Ramos (cell line): ENCODE data around the gene SAMM50.

Experiments used
- in situ Hi-C: fragments of 300-500 bp; cut with MboI; formaldehyde crosslinking; loops from one replicate; pipeline ENCODE4 v1.14.3; 2022; ENCODE audit warnings: low sequenced_read_pairs; ENCODE audit not compliant: unreplicated experiment

The SAMM50 gene

DNA sequence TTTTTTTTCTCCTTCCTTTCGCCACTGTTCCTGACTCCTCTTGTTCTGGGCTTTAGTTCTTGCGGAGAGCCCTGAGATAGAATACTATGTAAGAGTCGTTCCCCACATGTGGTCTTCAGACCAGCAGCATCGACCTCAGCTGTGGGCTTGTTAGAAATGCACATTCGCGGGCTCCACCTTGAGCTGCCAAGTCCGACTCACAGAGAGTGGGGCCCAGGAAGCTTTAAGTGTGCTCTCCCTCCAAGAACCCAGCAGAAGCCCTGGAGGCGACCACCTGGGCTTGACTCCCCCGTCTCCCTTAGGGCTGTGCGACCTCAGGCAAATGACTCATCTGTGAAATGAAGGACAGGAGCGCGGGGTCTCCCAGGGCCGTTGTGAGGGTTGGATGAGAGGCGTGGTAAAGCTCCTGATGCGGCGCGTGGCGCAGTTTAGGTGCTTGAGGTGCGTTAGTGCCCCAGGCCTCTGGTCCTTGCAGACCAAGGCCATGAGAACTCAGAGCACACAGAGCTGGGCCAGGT is 18.8 kb downstream of the SAMM50 start:
- in situ Hi-C loops = no loop called here

DNA sequence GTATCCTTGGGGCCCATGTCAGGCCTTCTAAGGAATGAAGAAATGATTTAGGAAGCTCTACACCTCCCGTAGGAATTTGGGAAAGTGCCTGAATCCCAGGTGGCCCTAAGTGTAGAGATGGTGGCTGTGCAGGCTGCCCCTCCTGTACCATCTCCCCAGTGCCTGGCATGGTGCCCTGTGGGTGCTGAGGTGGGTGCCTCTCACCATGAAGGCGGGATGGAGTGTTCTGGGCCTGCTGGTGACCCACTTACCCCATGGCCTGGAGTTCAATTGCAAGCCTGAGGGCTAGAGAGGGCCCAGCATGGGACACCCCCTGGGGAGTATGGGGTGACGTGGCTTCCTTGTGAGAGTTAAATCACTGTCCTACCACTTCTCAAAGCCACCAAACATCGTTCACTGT is 19.8 kb downstream of the SAMM50 start:
- in situ Hi-C loops = no loop called here

DNA sequence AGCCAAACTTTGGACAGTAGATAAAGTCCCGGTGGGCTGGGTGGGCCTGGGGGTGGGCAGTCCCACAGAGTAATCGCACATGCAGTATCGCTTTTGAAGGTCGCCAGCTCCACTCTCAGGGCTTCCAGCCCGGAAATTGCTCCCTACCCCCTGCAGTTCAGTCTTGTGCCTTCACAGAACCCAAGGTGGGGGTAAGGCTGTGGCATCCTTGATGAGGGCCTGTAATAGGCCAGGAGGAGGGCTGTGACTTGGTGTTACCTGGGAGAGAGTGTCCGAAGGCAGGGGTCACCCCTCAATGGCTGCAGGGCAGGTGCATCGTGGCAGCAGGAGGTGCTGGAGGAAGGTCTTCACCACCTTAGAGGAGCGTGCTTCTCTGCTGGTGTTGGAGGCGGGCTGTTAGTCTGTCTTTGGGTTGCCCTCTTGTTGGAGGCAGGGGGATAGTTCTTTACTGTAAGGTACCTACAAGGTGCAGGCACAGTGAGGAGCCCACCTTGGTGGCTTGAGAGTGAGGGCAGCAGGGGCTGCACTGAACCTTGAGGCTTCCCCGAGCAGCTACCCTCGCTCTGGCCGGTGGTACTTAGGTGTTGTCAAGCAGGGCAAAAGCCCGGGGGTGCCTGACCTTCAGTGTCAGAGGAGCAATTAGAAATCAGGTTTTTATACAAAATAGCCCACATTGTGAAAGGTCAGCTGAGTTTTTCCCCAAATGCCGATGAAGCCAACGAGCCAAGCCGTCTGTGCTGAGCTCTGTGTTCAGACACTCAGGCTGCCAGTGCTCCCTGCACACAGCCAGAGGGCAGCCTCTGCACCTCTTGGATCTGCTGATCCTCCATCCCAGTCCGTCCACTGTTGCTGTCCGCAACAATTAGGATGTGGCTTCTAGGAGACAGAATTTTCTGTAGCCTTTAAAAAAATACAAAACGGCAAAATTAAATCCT is 21.9 kb downstream of the SAMM50 start:
- in situ Hi-C loops = no loop called here

DNA sequence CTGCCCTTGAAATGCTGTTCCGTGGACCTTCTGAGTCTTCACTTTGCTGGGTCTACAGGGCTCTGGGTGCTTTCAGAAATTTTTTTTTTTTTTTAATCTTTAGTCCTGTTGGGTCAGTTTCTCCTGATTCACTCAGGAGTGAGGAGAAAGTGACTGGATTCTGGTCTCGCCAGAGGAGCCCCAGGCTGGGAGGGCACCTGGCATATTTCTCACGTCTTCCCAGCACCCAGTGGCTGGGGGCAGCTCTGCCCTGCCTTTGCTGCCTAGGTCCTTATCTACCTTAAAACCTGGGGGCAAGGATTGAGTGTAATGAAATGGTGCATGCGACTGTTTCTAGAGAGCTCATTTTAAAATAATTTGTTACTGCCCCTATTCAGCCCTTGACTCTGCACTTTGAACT is 23.3 kb downstream of the SAMM50 start:
- in situ Hi-C loops = no loop called here

DNA sequence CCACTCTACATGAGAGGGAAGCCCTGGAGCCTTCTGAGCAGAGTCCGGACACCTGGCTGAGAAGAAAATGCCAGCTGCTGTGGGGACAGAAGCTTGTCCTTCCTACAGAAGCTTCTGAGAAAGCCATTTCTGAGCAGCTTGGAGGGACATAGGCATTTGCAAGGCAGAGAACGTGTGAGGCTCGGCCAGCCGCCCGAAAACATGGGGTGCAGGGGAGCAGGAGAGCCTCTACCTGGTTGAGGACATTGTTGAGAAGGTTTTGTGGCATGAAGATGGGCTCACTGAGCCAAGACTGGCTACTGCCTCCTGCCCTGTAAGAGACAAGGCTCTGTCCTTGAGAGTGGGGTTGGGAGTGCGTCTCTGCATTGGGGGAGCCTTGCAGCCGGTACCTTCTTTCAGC is 25.3 kb downstream of the SAMM50 start:
- in situ Hi-C loops = no loop called here

DNA sequence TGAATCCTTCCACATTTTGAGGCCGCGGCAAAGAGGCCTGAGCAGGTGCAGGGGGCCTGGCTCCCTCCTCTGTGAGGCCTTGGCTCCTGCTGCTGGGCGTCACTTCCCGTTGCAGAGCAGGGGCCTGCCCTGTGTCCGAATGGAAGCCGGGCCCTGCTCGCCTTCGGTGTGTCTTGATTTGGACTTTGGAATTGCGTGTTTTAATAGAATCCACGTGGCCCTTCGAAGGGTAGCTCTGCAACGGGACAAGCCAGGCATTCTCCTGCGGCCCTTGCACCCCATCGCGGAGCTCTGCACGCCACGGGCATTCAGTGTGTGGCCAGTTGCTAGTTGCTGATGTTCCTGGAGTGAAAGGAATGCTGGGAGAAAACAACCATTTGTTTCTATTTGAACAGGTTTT is 25.8 kb downstream of the SAMM50 start:
- in situ Hi-C loops = no loop called here

DNA sequence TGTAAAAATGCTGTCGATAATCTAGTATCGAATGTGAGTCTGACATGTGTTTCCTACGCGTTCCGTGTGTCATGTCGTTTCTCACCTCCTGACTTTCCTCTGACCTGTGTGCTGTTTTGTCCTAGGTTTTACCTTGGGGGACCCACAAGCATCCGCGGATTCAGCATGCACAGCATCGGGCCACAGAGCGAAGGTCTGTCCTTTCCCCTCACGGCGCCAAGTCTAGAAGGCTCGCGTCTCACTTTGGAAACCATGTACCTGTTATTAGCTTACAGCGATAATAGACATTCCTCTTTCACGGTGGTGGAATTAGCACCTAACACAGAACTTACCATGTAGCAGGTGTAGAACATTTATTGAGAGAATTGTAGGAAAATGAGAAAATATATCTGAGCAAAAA is 28.6 kb downstream of the SAMM50 start:
- in situ Hi-C loops = no loop called here

DNA sequence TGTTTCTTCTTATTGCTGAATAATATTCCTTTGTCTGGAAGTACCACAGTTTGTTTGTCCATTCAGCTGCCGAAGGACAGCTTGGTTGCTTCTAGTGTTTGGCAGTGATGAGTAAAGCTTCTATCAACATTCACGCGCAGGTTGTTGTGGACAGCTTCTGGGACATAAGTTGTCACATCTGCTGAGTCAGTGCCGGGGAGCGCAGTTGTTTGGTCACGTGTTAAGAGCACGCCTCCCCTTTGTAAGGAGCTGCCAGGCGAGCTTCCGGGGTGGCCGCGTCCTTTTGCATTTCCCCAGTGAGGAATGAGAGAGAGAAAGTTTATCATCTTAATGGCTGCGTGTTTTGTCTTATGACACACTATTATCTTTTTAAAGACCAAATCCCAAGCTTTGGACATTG is 30.3 kb downstream of the SAMM50 start:
- in situ Hi-C loops = no loop called here

DNA sequence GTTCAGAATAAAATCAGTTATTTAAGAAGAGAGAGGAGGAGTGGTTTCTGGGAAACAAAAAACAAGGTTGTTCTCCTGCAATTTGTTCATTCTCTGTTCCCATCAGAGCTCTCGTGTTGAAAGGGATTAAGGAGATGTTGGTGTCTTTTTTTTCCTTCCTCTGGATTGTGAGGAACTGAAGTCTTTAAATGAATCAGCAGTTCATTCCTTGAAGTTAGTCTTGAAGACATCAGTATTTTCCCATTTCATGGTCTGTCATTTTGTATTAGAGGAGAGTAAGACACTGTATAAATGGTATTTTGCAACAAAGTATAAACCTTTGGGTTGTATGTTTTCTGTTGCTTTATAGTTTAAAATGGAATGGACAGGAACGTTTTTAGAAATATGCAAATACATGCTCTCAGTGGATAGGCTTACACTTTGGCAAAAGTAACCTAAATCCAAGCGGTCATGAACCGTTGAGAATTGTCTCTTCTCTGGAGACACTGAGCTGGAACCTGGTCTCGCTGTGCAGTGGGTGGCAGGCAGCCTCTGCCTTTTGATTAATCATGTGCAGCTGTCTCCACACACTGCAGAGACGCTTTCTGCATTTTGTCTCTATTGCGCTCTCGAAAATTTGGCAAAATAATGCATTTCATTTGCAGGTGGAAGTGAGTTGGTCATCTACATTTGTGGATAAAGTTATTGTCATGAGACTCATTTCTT is 33.0 kb downstream of the SAMM50 start:
- in situ Hi-C loops = no loop called here

DNA sequence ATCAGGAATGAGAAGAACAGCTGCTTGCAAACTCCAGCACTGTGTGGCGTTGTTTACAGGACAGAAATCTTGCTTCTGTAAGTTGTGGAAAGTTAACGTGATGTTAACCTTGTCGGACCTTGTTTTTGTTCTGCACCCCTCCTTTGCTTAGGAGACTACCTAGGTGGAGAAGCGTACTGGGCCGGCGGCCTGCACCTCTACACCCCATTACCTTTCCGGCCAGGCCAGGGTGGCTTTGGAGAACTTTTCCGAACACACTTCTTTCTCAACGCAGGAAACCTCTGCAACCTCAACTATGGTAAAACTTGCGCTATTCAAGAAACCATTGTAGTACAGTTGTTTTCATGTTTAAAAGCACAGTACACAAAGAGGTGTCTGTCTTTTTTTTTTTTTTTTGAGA is 33.7 kb downstream of the SAMM50 start:
- in situ Hi-C loops = no loop called here

DNA sequence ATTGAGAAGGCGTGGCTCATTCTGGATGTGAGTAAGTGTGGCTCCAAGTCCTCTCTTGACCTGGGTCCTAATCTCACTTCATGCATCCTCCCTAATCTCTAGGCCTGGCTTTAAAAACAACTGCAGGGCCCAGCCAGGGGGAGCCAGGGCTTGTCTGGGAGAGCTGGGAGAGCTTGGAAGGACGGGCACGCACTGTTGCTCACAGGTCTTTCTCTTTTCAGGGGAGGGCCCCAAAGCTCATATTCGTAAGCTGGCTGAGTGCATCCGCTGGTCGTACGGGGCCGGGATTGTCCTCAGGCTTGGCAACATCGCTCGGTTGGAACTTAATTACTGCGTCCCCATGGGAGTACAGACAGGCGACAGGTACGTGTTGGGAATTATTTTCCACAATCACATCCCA is 34.8 kb downstream of the SAMM50 start:
- in situ Hi-C loops = loop anchor here (10.0 kb wide), 1 partner anchor 635 kb away; no protein-coding TSS in a partner anchor

DNA sequence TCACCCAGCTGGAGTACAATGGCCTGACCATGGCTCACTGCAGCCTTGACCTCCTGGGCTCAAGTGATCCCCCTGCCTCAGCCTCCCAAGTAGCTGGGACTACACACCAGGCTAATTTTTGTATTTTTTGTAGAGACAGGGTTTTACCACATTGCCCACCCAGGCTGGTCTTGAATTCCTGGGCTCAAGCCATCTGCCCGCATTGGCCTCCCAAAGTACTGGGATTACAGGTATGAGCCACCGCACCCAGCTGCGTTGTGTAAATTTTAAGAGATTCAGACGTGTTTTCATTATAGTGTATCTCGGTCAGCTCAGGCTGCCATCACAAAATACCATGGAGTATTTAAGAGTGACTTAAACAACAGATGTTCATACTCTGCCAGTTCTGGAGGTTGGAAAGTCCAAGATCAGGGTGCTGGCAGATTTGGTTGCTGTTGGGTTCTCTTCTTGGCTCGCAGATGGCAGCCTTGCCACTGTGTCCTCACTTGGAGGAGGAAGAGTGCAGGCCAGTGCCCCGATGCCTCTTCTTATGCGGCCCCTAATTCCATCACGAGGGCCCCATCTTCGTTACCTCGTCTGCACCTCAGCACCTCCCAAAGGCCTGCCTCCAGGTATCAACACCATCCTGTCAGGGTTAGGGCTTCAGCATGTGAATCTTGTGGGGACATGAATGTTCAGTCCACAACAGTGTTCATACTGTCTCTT is 36.2 kb downstream of the SAMM50 start:
- in situ Hi-C loops = loop anchor here (10.0 kb wide), 1 partner anchor 633 kb away; no protein-coding TSS in a partner anchor

DNA sequence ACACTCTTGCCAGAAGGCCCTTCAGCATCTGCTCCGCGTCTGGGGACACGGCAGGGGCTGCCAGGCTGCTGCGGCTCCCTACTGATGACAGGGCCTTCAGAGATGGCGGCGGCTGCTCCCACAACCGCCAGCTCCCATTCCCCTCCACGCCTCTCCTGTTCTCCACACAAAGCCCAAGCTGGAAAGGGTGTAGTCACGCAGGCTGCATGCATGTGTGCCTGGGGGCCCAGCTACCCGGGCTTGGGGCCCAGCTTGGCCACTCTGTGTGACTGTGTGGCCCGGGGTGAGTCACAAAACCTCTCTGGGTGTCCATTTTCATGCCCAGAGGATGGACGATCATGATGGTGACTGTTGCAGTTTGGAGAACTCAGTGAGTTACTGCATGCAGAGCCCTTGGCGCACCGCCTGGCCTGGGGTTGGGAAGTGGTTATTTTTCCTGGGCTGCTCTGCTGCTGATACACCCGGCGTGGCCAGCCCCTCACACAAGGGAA is 37.1 kb downstream of the SAMM50 start:
- in situ Hi-C loops = loop anchor here (10.0 kb wide), 1 partner anchor 632 kb away; no protein-coding TSS in a partner anchor

DNA sequence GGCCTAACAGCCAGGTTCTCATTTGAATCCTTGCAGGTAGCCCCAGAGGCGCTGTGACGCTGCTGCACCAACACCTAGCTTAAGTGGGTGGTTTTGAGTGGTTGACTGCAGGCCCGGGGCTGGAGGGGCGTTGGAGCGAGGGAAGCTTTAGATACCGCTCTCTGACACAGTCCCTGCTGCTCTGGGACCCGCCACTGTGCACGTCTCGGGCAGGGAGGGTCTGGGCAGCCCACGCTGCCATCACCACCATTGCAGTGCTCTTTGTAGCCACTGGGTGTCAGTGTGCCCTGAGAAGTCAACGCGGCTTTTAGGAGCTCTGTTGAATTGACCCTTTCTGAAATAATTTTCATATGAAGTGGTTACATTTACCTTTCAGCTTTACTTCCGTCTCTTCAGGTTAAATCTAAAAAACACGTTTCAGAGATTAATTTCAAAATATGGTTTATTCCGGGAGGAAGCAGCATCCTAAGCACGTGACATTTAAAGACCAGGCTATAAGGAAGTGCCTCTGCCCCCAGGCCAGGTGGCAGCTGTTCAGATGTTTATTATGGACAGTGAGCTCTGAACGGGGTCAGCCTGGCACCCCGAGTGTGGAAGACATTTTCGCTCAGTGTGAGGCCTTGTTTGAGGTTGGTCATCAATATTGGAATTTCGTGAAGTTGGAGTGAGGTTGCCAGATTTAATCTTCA is 38.0 kb downstream of the SAMM50 start:
- in situ Hi-C loops = loop anchor here (10.0 kb wide), 1 partner anchor 632 kb away; no protein-coding TSS in a partner anchor

DNA sequence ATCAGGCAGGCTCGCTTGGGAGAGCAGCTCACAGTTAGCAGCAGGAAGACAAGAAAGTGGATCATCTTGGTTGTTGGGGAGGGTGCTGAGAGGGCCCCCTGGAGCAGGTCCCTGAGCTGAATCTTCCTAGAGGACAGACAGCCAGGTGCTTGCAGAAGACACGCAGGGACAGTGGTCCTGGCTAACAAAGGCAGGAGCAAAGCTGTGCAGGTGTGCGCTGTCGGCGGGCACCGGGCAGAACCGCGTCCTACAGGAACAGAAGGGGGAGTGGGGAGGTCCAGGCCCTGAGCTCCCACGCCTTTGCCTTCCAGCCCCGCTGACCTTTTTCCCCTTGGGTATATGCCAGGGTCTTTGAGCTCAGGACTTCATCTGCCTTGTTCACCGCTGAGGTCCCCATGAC is 38.8 kb downstream of the SAMM50 start:
- in situ Hi-C loops = loop anchor here (10.0 kb wide), 1 partner anchor 631 kb away; no protein-coding TSS in a partner anchor

DNA sequence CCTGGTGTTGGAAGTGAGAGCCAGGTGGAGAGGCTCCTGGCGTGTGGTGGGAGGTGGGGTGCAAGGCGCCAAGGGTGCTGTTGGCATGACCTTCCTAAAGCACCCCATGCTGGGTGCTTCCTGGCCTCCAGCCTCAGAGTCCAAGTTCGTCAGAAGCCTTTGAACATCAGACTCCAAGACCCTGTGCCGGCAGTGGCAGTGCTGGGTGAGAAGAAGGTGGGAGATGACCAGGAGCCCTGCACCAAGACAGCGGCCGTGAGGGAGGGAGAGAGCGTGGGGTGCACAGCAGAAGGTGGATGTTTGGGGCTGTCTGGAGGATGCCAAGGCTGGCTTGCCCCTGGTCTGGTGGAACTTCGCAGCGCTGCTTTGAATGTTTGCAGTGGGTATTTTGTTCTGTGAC is 39.2 kb downstream of the SAMM50 start:
- in situ Hi-C loops = loop anchor here (10.0 kb wide), 1 partner anchor 630 kb away; no protein-coding TSS in a partner anchor

DNA sequence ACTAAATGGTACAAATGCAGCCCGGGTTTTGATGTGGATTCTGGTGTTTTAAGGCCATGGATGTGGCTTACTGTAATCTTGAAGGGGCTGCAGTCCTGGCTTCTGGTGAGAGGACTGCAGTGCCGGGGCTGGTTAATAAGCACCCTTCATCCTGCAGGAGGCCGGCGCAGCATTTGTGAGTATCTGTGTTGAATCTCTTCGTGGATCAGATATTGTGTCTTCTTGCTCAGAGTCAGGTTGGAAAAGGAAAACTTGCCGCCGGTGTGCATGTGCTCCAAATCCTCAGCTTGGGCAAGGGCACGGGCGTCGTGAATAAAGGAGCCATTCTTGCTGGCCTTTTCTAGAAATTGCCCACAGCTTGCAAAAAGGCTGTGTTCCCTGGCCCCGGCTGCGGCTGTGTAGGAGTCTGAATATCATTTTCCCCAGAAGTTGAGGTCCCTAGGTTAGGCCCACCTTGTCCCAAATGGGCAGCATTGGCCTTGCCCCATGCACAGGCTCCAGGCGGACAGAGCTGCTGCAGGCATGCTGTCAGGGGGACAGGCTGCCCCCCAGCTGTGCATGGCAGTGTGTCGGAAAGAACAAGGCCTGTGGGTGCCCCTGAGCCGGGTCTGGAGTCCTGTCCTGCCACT is 39.9 kb downstream of the SAMM50 start:
- in situ Hi-C loops = loop anchor here (10.0 kb wide), 1 partner anchor 630 kb away; no protein-coding TSS in a partner anchor

DNA sequence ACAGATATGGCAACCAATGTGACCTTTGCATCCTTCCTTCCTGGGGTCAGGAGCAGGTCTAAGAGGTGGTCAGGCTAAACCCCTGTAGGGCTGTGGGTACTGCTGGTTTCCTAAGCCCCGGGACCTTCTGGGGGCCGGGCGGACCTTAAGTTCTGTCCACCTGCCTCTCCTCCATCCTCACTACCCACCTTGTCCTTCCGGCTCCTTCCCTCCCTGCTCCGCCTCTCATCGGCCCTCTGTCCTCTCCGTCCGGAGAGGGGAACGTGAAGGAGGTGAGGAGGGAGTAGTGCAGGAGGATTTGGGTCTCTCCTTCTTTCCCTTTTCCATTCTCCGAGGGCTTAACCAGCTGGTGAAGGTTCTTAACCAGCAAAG is 40.5 kb downstream of the SAMM50 start:
- in situ Hi-C loops = loop anchor here (10.0 kb wide), 1 partner anchor 629 kb away; no protein-coding TSS in a partner anchor
